PC-3 (cell line): ENCODE data around the gene F2RL3. TPM values are rescaled to one million over a fixed set of nuclear protein-coding genes. Genes with fewer than 3 reads are reported as not detected.
"Not testable (repeated sequence)": the region's sequence is repeated elsewhere in the genome, so short reads cannot be mapped to it uniquely, and the experiment has no call there.

ENCODE experiments used
- ATAC-seq: fragments of 200-7000 bp; cut with Tn5 transposase; 2 replicates; pipeline ENCODE4 v1.9.1; 2020; ENCODE audit warnings: mild to moderate bottlenecking, moderate library complexity
- BruUV-seq: library from RNA; stranded (reverse); fragments of 400-500 nt; replicated peaks from 2 replicates; lab custom pipeline; 2021; lab: Mats Ljungman, UMichigan
- CTCF ChIA-PET: fragments of 300-600 bp; sonication (Branson Sonifier 250); formaldehyde crosslinking; loops from one replicate; lab custom pipeline; 2022; ENCODE audit warnings: antibody characterized with exemption; lab: Charles Lee
- POLR2A ChIA-PET: fragments of 300-600 bp; sonication (Branson Sonifier 250); formaldehyde crosslinking; loops from one replicate; lab custom pipeline; 2022; ENCODE audit warnings: antibody characterized with exemption; ENCODE audit not compliant: unreplicated experiment; lab: Charles Lee
- DNase-seq: peaks from one replicate; pipeline ENCODE4 v3.0.0-alpha.2; 2015
- H2AFZ ChIP-seq: fragments of 300-600 bp; sonication (generic); 2 replicates; pipeline ENCODE4 v1.6.0; 2016; ENCODE audit warnings: antibody characterized with exemption, low read length
- H3F3A ChIP-seq: fragments of 300-600 bp; sonication (generic); one replicate; pipeline ENCODE4 v1.6.0; 2017; ENCODE audit warnings: antibody characterized with exemption, low read length, control low read depth, mild to moderate bottlenecking; ENCODE audit not compliant: unreplicated experiment
- H3K27ac ChIP-seq: fragments of 300-600 bp; sonication (generic); 2 replicates; pipeline ENCODE4 v1.5.1; 2016; ENCODE audit warnings: mild to moderate bottlenecking, low read length
- H3K27me3 ChIP-seq: fragments of 300-600 bp; sonication (generic); 2 replicates; pipeline ENCODE4 v1.6.1; 2016; ENCODE audit warnings: low read length, mixed read lengths
- H3K36me3 ChIP-seq: fragments of 300-600 bp; sonication (generic); 2 replicates; pipeline ENCODE4 v1.6.1; 2016; ENCODE audit warnings: low read depth, mixed run types, low read length, mixed read lengths
- H3K4me1 ChIP-seq: fragments of 300-600 bp; sonication (generic); 2 replicates; pipeline ENCODE4 v1.5.1; 2016; ENCODE audit warnings: low read length; ENCODE audit not compliant: insufficient read depth
- H3K4me2 ChIP-seq: fragments of 300-600 bp; sonication (generic); 2 replicates; pipeline ENCODE4 v1.6.0; 2016; ENCODE audit warnings: low read length
- H3K4me3 ChIP-seq: fragments of 300-600 bp; sonication (generic); 2 replicates; pipeline ENCODE4 v1.5.1; 2016; ENCODE audit warnings: mild to moderate bottlenecking, low read length, mixed read lengths
- H3K79me2 ChIP-seq: fragments of 300-600 bp; sonication (generic); 2 replicates; pipeline ENCODE4 v1.6.1; 2017; ENCODE audit warnings: low read length, mixed read lengths
- H3K9ac ChIP-seq: fragments of 300-600 bp; sonication (generic); 2 replicates; pipeline ENCODE4 v1.6.0; 2016; ENCODE audit warnings: mild to moderate bottlenecking, low read length
- H3K9me2 ChIP-seq: fragments of 300-600 bp; sonication (generic); replicated peaks from 2 replicates; pipeline ENCODE4 v1.6.1; 2016; ENCODE audit warnings: mixed run types, low read length, mixed read lengths
- H3K9me3 ChIP-seq: fragments of 300-600 bp; sonication (generic); 2 replicates; pipeline ENCODE4 v1.6.1; 2016; ENCODE audit warnings: low read length, mixed read lengths
- H4K20me1 ChIP-seq: fragments of 300-600 bp; sonication (generic); 2 replicates; pipeline ENCODE4 v1.6.1; 2016; ENCODE audit warnings: low read length, mixed read lengths
- EZH2 ChIP-seq: fragments of 300-600 bp; sonication (generic); IDR thresholded peaks from one replicate; pipeline ENCODE4 v1.6.1; 2017; ENCODE audit warnings: antibody characterized with exemption, mild to moderate bottlenecking, low read length; ENCODE audit not compliant: unreplicated experiment
- EZH2phosphoT487 ChIP-seq: fragments of 300-600 bp; sonication (generic); IDR thresholded peaks from 2 replicates; pipeline ENCODE4 v1.6.1; 2018; ENCODE audit warnings: mild to moderate bottlenecking, antibody characterized with exemption, low read length, borderline replicate concordance
- intact Hi-C: fragments of 100-400 bp; cut with micrococcal nuclease; formaldehyde crosslinking; loops from 2 replicates; pipeline ENCODE4 v1.9.0; 2023
- total RNA-seq: library from RNA; depleted of rRNA; stranded (reverse); fragments of >200 nt; gene quantifications from 2 replicates; pipeline ENCODE4 v1.2.3, GENCODE V29; 2014; rRNA removed
- TF ChIP-seq, protein P1 (sequence below): fragments of 300-600 bp; sonication (generic); conservative IDR thresholded peaks from 2 replicates; pipeline ENCODE4 v1.5.1; 2017; ENCODE audit warnings: antibody characterized with exemption, low read depth, mild to moderate bottlenecking, low read length

Gene F2RL3
- total RNA-seq, 1 experiment from 2014 or later, result 0.07 TPM

DNA sequence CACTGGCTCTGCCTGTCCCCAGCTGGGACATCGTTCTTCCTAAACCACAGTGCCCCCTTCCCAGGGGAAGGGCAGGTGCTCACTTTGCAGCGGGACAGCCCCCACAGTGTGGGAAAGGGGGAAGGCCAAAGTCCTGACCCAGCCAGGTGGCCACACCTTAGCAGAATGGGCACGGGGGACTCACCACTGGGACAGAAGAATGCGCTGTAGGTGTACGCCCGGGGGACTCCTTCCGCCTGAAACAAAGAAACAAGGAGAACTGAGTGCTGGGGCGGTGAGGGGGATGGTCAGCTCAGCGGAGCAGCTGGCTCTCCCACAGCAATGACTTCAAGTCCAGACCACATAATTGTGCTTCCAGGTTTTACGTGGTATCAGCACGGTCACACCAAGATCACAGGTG is 49.4 kb downstream of the F2RL3 start:
- Histone ChIP-seq H3K9me3 (peaks cover 3% of the 10 kb centered on the region; the same call in 1 of the 2 replicates), H3K9me2 (no peaks in the 10 kb centered on the region), H2AFZ (no peak overlapping the region), H3K4me1 (no peaks in the 10 kb centered on the region), H3K4me2 (no peak overlapping the region), H3K79me2 (no peaks in the 10 kb centered on the region), H3F3A (no peaks in the 10 kb centered on the region), H3K9ac (no peak overlapping the region), H3K36me3 (no peaks in the 10 kb centered on the region), H4K20me1 (no peaks in the 10 kb centered on the region), H3K27me3 (0 out of 2 replicates have a peak, but pooled peaks cover 3% of the 10 kb centered on the region), H3K27ac (no peak overlapping the region), H3K4me3 (no peak overlapping the region)
- no TSS peak for BruUV-seq
- POLR2A ChIA-PET, result no interaction called here
- TF ChIP-seq, protein P1, sequence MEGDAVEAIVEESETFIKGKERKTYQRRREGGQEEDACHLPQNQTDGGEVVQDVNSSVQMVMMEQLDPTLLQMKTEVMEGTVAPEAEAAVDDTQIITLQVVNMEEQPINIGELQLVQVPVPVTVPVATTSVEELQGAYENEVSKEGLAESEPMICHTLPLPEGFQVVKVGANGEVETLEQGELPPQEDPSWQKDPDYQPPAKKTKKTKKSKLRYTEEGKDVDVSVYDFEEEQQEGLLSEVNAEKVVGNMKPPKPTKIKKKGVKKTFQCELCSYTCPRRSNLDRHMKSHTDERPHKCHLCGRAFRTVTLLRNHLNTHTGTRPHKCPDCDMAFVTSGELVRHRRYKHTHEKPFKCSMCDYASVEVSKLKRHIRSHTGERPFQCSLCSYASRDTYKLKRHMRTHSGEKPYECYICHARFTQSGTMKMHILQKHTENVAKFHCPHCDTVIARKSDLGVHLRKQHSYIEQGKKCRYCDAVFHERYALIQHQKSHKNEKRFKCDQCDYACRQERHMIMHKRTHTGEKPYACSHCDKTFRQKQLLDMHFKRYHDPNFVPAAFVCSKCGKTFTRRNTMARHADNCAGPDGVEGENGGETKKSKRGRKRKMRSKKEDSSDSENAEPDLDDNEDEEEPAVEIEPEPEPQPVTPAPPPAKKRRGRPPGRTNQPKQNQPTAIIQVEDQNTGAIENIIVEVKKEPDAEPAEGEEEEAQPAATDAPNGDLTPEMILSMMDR, result no peak
- TF ChIP-seq EZH2 (no peak), EZH2phosphoT487 (no peak)
- intact Hi-C loops, result no loop called here
- DNase-seq (no peak), ATAC-seq (no peak)
- CTCF ChIA-PET, result no interaction called here

- not testable (repeated sequence) for H3K36me3 ChIP-seq, H3K4me3 ChIP-seq, DNase-seq
Measured at GRCh38 chr19:16940063-16940462, 51.3 kb downstream of the F2RL3 start.

GRCh38 chr19:16940626-16941025 is 51.8 kb downstream of the F2RL3 start:
- no peak for DNase-seq
- no TSS peak for BruUV-seq
- Histone ChIP-seq H3K4me2 (no peak overlapping the region), H3K79me2 (no peaks in the 10 kb centered on the region), H3K36me3 (no peaks in the 10 kb centered on the region), H2AFZ (no peak overlapping the region), H3K9me3 (no peaks in the 10 kb centered on the region), H3K9me2 (no peaks in the 10 kb centered on the region), H4K20me1 (no peaks in the 10 kb centered on the region), H3F3A (no peaks in the 10 kb centered on the region), H3K9ac (no peak overlapping the region), H3K4me3 (no peak overlapping the region), H3K27me3 (no peaks in the 10 kb centered on the region), H3K4me1 (no peaks in the 10 kb centered on the region), H3K27ac (no peak overlapping the region)
- intact Hi-C loops, result no loop called here
- TF ChIP-seq EZH2phosphoT487, result no peak
- TF ChIP-seq, protein P1, result no peak
- TF ChIP-seq EZH2, result no peak
- ChIA-PET POLR2A (no interaction called here), CTCF (no interaction called here)
- no peak for ATAC-seq

More at GRCh38 chr19:16940063-16940462, 51.3 kb downstream of the F2RL3 start:
- CTCF ChIA-PET, POLR2A ChIA-PET, intact Hi-C loops, BruUV-seq, H3K27me3 ChIP-seq, H3K4me2 ChIP-seq, H3K9ac ChIP-seq, H2AFZ ChIP-seq, H3K9me2 ChIP-seq, H4K20me1 ChIP-seq, H3K4me1 ChIP-seq, ATAC-seq, H3K27ac ChIP-seq, H3F3A ChIP-seq, H3K9me3 ChIP-seq, H3K79me2 ChIP-seq: not testable (repeated sequence)

Other genes with a start within 250 kb of the F2RL3 start
- 62.0 and 74.1 TPM in 2 replicates for gene SMIM7, start 228.9 kb upstream of the F2RL3 start, total RNA-seq
- 11.0 and 13.3 TPM in 2 replicates for gene TMEM38A, start 227.9 kb upstream of the F2RL3 start, total RNA-seq
- 2.4 and 2.5 TPM in 2 replicates for gene NWD1, start 169.2 kb upstream of the F2RL3 start, total RNA-seq
- 46.4 and 84.1 TPM in 2 replicates for gene SIN3B, start 59.6 kb upstream of the F2RL3 start, total RNA-seq
- 2.3 and 3.9 TPM in 2 replicates for gene CPAMD8, start 137.8 kb downstream of the F2RL3 start, total RNA-seq
- gene HAUS8, start 186.5 kb downstream of the F2RL3 start, total RNA-seq, result 19.1 and 21.3 TPM in 2 replicates
- 68.3 and 76.1 TPM in 2 replicates for gene MYO9B, start 186.8 kb downstream of the F2RL3 start, total RNA-seq